ENCODE data around the gene PHLDA3.

DNA sequence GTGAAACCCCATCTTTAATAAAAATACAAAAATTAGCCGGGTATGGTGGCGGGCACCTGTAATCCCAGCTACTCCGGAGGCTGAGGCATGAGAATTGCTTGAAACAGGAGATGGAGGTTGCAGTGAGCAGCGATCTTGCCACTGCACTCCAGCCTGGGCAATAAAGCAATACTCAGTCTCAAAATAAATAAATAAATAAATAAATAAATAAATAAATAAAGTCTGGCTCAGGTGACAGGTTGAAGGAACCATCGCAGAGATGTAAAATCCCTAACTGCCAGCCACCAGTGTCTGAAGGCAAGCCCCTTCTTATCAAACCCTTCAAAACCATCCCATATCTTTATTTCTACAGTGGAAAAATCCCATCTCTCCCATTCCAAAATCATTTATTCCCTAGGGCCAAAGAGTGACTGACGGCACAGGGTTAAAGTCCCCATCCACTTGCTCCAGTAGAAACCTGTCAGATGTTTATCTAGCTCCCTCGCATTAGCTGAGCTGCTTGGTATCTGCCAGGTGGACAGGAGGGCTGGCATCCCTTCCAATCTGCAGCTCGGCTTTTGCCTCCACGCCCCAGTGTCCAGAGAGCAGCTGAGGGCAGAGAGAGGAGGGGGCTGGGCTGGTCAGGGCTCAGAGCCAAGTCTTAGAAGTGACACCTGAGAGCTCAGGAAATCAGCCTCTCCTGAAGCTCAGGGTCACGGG lies 33.0 kb upstream of the PHLDA3 start:
- TF ChIP-seq, protein P1, sequence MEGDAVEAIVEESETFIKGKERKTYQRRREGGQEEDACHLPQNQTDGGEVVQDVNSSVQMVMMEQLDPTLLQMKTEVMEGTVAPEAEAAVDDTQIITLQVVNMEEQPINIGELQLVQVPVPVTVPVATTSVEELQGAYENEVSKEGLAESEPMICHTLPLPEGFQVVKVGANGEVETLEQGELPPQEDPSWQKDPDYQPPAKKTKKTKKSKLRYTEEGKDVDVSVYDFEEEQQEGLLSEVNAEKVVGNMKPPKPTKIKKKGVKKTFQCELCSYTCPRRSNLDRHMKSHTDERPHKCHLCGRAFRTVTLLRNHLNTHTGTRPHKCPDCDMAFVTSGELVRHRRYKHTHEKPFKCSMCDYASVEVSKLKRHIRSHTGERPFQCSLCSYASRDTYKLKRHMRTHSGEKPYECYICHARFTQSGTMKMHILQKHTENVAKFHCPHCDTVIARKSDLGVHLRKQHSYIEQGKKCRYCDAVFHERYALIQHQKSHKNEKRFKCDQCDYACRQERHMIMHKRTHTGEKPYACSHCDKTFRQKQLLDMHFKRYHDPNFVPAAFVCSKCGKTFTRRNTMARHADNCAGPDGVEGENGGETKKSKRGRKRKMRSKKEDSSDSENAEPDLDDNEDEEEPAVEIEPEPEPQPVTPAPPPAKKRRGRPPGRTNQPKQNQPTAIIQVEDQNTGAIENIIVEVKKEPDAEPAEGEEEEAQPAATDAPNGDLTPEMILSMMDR (IDR thresholded peaks at IDR 0.05), result no peak
- TF ChIP-seq POLR2A (IDR thresholded peaks at IDR 0.05) (no peak), POLR2AphosphoS5 (IDR thresholded peaks at IDR 0.05) (peak; percentile 5 to 85 (median 56)), EP300 (IDR thresholded peaks at IDR 0.05) (peak in 3 of 4 donors; percentile 2 to 37 (median 6))

All from sigmoid colon (tissue), 4 donors.